HUDEP-2 (cell line): ENCODE results near the gene KPTN.
A peak's percentile ranks its signal among the peaks of the same experiment; 100 is the strongest.

Experiments used
- DNase-seq, 76 experiments: peaks; one replicate each; lab custom pipeline; 2025; ENCODE audit not compliant: unreplicated experiment in 76 of 76; lab: John Stamatoyannopoulos, UW

KPTN gene

DNA sequence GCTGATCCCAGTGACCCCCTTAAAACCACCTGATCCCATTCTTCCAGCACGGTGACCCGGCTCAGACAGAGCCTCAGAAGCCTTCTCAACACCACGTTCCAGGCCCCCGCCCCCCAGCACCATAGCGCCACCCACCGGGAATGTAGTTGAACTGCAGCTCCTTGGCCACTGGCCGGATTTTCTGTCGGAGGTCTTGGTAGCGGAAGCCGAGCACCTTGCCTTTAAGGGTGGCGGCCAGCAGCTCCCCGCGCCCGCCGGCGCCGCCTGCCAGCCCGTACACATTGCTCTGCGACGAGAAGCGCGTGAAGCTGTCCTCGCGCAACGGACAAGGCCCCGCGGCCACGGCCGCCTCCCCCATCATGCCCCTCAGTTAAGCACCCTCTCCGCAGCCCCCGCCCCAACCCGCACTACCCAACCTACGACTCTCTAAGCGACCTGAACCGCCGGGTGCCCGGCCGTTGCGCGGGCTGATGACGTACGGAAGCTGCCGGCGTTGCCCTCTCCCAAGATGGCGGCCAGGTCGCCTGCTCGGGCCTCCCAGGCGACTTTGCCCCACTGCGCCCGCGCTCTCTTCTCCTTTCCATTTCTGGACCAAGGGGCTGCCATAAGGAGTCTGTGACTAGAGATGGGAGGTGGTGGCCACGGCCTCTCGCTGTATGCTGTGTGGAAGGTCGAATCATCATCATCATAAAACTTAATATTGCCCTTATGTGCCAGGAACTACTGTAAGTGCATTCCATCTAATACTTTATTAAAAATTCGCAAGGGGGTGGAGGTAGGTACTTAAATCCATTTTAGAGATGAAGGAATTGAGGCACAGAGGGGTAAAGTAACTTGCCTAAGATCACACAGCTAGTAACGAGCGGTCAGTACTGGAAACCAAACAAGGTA is at the start of gene KPTN:
KPTN (minus strand) TSS at position 420 of the 891 bp plus-strand sequence; CDS start at position 361, 59 bp downstream.
- peak in 75 of 76 experiments; percentile 52 to 99 (median 90) for DNase-seq

DNA sequence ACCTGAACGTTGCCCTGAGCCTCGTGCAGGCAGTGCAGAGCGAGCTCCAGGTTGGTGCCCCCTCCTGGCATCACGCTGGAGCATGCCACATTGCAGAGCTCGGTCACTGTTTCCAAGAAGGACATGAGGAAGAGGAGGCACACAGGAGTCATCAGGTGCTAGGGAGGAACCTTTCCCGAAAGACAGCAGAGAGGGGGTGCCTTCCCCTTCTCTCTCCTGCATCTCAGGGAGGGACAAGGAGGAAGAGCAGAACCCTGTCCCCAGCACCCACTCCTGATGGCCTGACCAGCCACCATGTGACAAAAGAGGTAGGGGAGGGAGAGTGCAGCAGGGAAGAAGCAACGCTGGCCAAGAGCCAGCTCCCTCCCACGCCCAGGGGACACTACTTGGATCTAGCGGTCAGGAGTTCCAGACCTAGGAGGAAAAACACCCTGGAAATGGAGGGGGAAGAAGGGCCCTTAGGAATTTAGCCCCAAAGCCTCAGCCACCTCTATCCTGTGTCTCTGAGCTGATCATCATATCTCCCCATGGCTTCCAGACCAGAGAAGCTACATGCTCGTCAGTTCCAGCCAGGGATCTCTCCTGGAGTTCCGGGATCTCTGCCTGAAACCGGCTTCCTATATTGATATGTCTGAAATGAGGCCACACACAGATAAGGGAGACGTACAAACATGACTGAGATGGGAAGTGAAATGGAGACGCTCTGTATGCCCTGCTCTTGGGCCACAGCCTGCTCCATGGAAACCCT is 47.8 kb upstream of the KPTN start:
- no peak for DNase-seq

DNA sequence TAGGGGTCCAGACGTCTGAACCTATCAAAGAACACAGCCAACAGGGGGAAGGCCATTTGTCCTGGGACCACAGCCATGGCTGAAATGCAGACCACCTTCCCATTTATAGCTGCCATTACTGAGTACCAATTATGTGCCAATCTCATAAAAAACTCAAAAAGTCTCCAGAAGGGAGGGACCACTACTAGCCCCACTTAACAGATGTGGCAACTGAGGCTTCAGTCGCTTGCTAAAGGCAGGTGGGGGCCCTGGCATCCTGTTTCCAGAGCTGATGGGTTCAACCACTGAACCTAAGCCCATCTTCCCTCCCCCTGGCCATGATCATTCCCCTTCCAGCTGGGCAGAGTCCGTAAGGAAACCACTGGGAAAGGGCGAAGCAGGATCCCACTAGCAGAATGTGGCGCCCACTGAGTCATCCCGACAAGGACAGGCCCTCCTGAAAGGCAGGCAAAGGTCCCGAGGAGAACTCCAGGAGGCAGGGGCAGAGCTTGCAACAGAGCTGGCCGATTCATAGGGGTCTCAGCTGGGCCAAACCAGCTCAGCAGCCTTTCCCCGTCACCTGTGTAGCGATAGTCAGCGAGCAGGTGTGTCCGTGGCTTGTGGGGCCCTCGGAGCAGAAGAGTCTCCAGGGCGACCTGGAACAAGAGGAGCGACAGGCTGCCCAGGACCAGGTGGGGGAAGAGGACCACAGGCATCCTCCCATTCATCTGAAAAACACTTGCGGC is 45.2 kb upstream of the KPTN start:
- DNase-seq = no peak

DNA sequence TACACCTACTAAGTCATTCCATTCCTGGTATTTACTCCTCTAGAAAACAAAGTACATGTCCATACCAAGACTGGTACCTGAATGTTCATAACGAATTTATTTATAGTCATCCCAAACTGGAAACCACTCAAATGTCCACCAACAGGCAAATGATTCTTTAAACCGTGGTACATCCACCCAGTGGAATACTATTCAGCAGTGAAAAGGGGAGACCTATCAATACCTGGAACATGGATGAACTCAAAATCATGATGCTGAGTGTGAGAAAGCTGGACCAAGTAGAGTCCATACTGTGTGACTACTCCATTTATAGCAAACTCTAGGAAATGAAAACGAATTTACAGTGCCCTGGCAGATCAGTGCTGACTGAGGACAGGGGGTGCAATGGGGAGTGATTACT is 42.8 kb upstream of the KPTN start:
- DNase-seq = no peak

DNA sequence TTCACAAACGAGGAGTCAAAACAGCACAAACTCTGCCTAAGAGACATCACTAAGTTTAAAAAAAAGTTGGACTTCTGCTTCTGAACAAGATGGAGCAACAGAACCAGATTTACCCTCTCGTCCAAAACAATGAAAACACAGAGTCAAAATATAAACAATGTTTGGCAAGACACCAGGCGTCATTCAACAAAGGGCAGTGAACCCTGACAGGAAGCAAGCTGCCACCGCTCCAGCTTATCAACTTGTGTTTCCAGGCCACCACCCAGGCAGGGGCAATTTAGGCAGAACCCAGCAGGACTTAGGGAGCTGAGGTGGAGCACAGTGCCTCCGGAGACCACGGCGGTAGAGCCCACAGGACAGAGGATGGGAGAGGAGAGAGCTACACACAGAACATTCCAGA is 39.5 kb upstream of the KPTN start:
- DNase-seq = peak in 4 of 76 experiments; percentile 14 to 21 (median 16)

DNA sequence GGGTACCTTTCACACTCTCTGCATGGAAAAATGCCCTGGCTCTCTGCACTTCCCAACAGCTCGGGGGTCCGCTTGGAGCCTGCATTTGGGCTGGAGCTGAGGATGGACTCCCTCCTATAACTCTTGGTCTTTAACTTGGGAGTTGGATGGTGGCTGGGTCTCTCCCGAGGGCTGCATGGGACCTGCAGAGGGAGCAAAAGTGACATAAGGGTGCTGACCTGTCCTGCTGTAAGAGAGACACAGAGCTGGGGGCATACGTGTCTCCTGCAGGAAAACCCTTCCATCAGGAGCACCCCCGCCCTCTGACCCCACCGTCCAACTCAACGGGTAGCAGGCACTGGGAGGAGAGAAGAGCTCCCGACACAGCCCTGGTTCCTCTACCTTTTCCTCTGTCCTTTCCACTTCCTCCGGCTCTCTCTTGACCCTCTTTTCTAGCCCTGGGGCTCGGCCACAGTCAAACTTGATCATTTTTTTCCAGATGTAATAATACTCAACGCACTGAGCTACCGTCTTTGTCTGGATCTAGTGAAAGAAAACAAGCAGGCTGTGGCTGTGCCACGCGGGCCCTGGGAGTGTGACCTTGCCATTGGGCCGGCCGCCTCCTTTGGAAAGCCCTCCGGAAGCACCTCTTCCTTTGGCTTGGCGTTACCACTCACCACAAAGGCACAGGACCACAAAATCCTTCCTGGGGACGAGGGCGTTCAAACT is 37.6 kb upstream of the KPTN start:
- no peak for DNase-seq

DNA sequence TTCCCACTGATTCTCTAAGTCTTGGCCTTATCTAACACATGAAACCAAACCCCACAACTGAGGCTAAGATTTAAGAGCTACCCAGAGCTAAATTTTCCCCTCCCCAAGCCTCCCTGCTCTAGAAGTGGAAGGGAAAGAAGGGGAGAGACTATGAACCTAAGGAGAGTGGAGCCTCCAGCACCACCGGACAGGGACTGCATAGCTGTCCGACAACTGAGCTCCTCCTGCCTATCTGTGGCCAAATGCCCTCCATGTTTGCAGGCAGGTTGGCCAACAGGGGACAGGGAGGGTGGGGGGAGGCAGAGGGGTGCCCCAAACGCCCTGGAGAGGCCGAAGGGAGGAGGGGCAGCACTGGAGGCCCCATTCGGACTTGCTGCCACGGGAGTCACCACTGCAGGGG is 36.8 kb upstream of the KPTN start:
- no peak for DNase-seq

DNA sequence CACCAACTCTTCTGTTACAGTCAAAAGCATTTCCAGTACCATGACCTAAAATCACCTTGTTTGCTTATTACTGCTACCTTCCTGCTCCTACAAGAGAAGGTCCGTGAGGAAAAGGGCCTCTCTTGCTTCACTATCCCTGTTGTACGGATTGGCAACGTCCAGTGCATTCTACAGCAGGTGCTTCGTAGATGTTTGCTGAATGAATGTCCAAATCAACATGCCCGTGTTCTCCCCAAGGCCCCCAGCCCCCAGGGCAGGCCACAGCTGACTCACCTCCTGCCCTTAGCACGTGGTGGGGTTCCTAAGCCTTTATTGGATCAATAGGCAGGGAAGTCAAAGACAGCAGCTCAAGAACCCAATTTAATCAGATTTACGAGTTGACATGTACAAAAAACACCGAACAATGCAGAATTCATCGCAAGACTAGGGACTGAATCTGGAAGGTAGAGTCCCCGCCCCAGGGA is 36.4 kb upstream of the KPTN start:
- no peak for DNase-seq

DNA sequence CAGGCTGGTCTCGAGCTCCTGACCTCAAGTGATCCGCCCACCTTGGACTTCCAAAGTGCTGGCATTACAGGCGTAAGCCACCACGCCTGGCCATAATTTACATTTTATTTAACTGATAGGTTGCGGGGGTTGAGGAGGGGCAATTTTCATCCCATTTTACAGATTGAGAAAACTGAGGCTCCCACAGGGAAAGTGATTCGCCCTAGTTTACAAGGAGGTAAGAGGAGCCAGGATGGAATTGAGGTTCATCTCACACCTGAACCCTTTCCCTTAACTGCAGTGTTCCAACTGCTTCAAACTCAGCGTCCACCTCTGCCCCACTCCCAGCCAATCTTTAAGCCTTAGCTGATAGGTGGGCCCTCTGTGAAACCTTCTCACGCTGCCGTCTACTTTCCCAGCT is 34.8 kb upstream of the KPTN start:
- no peak for DNase-seq

DNA sequence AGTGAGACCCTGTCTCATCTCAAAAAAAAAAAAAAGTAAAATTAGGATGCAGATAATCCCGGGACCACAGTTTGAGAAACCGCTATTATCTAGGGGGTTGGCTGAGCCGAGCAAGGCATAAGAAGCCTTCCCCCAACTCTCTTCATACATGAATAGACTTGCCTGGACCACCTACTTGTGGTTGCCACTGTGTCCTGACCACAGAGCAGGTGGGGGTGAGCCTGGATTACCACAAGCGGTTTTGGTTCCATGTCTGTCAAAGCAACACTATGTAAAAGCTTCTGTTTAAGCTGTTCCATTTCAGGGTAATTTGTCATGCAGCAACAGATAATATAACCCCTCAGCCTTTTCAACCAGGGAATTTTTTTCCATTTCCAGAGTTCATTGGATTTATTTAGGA is 34.1 kb upstream of the KPTN start:
- DNase-seq = no peak

DNA sequence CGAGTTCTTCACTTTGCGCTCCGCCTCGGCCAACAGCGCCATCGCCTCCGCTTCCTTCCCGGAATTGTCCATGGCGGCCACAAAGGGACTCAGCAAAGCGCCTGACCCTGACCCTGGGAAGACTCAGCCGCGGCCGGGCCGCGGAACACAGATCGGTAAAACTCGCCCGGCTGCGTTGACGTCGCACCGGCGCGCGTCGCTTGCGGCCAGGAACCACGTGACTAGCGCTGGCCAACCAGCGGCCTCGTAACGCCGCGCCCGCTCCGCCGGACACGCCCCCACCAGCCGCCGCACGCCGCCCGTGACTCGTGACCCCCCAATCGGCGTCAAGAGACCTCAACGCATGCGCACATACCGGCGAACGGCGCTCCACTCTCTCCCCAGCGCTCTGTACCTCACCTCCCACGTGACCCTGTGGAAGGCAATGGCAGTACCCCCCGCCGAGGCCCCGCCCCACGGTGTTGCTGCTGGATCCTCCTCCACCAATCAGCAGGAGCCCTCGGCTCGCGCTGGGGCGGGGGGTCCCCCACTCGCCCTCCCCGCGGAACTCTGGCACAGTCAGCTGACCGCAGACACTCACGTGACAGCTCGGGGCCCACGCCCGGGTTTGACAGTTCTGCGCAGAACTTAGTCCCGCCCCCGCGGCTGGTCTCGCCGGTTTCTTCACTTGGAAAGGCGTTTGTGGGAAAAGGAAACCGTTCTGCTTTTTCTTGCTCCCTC is 31.0 kb upstream of the KPTN start, which contains the start of gene NAPA:
NAPA (minus strand) TSS at position 195 of the 720 bp plus-strand sequence; CDS start at position 72, 123 bp downstream.
- peak; percentile 93 to 100 (median 100) for DNase-seq

DNA sequence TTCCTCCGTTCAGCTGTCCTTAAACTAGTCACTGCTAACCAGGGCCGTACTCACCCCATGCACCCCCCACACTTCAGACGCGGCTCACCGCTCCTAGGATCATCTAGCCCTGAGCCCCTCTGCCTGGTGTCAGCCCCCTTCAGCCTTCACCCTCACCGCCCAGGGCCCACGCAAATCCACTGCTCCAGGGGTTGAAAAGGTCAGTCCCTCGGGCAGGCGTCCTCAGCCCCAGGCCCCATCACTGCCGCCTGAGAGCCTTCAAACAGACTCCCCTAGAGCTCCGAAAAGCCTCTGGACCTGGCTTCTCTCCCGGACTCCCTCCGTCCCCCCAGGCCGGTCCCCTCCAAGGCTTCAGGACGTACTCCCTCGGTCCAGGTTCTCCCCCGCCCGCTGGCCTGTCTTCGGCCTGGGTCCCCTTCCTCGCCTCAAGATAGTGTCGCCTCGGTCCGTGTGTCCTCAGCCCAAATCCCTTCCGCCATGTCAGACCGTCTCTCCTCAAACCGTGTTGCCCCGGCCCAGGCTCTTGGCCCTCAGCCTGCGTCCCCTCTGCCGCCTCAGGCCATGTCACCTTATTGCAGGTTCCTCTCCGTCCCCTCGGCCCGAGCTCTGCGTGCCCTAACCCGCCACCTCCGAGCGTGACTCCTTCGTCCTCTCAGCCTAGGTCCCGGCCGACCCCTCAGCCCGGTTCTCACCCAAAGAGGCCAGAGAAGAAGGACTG is 30.3 kb upstream of the KPTN start:
- DNase-seq = peak in 1 of 76 experiments; percentile 39

DNA sequence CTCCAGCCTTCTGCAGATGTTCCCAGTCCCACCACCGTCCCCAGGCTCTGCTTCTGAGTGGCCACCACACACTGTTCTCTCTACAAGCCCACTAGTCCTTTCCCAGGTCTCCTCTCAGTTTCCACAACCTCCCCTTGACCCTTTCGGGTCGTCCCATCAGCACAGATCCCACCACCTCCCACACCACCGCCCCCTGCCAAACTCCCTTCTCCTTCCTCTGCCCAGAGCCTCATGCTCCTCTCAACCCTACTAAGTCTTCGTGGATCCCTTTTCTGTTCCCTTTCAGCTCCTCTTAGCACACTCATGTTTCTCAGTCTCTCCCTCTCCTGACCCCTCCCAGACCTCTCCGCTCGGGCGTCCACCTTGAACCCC is 28.9 kb upstream of the KPTN start:
- no peak for DNase-seq

DNA sequence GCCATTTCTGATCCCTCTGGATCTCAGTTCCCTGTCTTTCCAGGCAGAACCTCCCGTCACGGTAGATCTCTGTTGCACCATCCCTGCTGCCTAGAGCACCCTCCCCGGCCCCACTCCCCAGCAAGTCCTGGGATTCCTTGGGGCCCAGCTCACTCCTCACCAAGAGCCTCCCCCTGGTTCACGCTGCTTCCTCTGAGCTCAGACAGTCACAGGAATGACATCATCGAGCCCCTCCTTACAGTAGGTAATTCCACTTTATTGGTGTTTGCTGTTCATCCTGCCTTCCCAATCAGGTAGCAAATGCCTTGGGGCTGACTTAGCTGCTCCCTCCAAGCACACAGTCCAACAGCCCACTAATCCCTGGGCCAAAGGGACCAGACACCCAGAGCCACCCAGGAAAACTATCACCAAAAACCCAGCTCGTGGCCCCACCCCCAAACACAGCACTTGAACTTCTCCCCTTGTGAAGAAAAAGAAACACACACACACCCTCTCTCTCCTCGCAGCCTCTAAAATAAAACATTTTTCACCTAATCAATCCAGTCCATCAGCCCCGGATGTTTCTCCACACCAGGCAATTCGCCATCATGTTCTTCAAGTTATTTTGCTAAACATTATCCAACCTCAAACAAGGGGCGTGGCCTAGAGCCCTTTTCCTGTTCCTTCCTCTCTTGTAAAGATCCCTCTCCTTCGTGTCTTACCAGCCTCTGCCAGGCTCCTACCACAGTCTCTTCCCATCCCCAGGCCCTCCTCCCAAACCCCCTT is 28.3 kb upstream of the KPTN start:
- DNase-seq = peak in 3 of 76 experiments; percentile 25 to 33 (median 29)

DNA sequence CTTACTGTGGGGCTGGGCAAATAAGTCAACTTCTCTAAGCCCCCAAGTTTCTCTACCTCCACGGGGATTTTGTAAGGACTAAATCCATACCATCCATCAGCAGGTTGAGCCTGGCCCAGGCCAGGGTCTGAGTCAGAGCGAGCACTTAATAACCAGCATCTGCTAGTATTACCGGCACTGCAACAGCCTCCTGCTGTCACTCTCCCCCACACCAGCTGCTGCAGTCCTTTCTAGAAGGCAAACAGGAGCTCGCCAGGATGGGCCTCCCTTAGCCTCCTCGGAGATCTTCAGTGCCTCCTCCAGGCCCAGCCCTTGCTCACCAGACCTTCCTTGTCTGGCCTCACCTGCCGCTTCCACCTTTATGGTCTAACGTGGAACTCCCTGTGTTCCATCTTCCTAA is 27.7 kb upstream of the KPTN start:
- DNase-seq = peak in 1 of 76 experiments; percentile 33

DNA sequence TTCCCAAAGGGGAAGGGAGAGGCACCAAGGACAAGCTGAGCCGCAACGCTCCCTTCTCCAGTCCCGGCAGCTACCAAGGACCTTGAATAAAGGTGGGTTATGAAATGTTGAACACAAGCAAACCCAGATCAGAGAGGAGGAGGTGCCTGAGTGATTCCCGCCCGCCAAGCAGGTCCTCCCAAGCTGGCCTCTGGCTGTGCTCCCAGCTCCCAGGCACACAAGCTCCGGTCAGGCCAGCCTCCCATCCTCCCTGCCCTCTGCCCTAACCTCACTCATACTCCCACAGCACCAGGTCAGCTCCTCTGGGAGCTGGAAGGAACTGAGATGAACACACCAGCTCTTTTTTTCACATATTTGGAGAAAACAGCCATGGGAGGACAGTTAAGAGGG is 27.1 kb upstream of the KPTN start:
- no peak for DNase-seq

DNA sequence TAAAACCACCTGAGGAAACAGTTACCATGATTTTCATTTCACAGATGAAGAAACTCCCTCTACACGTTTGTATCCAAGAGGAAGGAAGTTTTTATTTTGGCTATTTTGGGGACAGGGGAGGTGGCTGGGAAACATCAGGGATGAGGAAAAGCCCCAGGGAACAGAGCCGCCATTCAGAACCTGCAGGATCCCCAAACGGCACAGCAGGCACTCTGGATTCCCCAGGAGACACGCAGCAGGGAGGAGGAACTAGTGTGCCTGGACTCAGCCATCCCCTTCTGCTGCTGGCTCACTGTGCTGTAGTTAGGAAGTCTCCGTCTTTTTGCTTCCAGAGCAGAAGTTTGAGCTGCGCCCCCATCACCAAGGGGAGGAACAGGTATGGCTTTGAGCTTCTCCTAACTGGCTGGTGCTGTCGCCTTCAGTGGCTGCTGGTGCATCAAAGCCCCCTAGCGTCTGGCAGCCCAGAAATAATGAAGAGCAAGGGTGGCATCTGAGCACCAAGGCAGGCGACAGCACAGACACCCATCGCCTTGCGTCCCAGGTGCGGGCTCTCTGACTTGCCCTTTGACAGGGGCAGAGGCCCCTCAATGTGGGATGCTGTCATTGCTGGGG is 26.6 kb upstream of the KPTN start:
- no peak for DNase-seq

DNA sequence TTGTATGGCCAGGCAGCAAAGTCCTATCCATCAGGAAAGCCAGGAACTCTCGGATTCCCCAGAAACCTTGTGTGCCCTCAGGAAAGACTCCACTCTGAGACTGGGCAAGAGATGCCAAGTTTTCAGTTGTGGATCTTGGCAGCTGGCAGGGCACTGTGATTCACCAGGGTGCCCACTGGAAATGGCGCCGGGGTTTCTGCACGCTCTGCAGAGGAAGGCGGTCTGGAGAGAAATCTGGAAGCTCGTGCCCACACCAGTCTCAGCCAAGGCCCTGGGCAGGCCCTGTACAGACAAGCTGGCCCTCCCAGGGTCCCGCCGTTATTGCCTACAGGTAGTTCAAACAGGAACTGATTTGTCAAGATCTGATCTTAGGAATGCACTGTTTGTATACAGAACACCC is 26.0 kb upstream of the KPTN start:
- DNase-seq = no peak
